Neuronal stem cell (in vitro differentiated cells): ENCODE data around the gene NAV2.
A peak's percentile ranks its signal among the peaks of the same experiment; 100 is the strongest.

ENCODE experiments used
- DNase-seq: peaks from one replicate; pipeline ENCODE4 v3.0.0-alpha.2; 2013; ENCODE audit warnings: low spot score
- H2AFZ ChIP-seq: one replicate; pipeline ENCODE4 v1.6.1; 2013; ENCODE audit warnings: mild to moderate bottlenecking, low read length, inconsistent platforms
- H2AK5ac ChIP-seq: 2 replicates; pipeline ENCODE4 v1.6.1; 2013; ENCODE audit warnings: low read depth, mild to moderate bottlenecking, inconsistent platforms, low read length, moderate library complexity, mixed read lengths
- H2BK120ac ChIP-seq: 2 replicates; pipeline ENCODE4 v1.6.1; 2013; ENCODE audit warnings: low read depth, mild to moderate bottlenecking, inconsistent platforms, low read length, moderate library complexity, mixed read lengths
- H2BK12ac ChIP-seq: one replicate; pipeline ENCODE4 v1.6.1; 2013; ENCODE audit warnings: low read length, inconsistent platforms
- H2BK15ac ChIP-seq: 2 replicates; pipeline ENCODE4 v1.6.1; 2013; ENCODE audit warnings: mild to moderate bottlenecking, low read length, inconsistent platforms, mixed read lengths
- H2BK5ac ChIP-seq: one replicate; pipeline ENCODE4 v1.6.1; 2013; ENCODE audit warnings: inconsistent platforms, mild to moderate bottlenecking, low read length, moderate library complexity
- H3K14ac ChIP-seq: one replicate; pipeline ENCODE4 v1.6.1; 2013; ENCODE audit warnings: low read length, inconsistent platforms
- H3K18ac ChIP-seq: 2 replicates; pipeline ENCODE4 v1.6.1; 2013; ENCODE audit warnings: low read length, inconsistent platforms
- H3K23ac ChIP-seq: 2 replicates; pipeline ENCODE4 v1.6.1; 2013; ENCODE audit warnings: low read depth, mild to moderate bottlenecking, mixed read lengths, low read length, inconsistent platforms; ENCODE audit not compliant: poor library complexity
- H3K27ac ChIP-seq: replicated peaks from 3 replicates; pipeline ENCODE4 v1.5.1; 2013; ENCODE audit warnings: low read length, inconsistent platforms
- H3K27me3 ChIP-seq, 3 experiments: 2 replicates each; pipeline ENCODE4 v1.6.1; 2013; ENCODE audit warnings: low read length in 3 of 3, mild to moderate bottlenecking in 2 of 3, inconsistent platforms in 1 of 3, low read depth in 1 of 3, mixed read lengths in 1 of 3, moderate library complexity in 1 of 3; ENCODE audit not compliant: control insufficient read depth in 3 of 3, insufficient read depth in 3 of 3
- H3K36me3 ChIP-seq, 2 donors: replicated peaks in 1 of 2; 2 replicates each; pipeline ENCODE4 v1.6.1; 2013; ENCODE audit warnings: low read length in 2 of 2; ENCODE audit not compliant: control insufficient read depth in 2 of 2, insufficient read depth in 2 of 2
- H3K4ac ChIP-seq: 2 replicates; pipeline ENCODE4 v1.6.1; 2013; ENCODE audit warnings: inconsistent platforms, mild to moderate bottlenecking, low read length, moderate library complexity
- H3K4me1 ChIP-seq, 2 donors: 1 replicate in 1 of 2; 2 replicates in 1 of 2; pipeline ENCODE4 v1.6.1; 2013; ENCODE audit warnings: low read length in 2 of 2, low read depth in 1 of 2; ENCODE audit not compliant: control insufficient read depth in 2 of 2, insufficient read depth in 1 of 2
- H3K4me2 ChIP-seq: one replicate; pipeline ENCODE4 v1.6.1; 2013; ENCODE audit warnings: mild to moderate bottlenecking, low read length, inconsistent platforms; ENCODE audit not compliant: insufficient read depth, poor library complexity, severe bottlenecking
- H3K4me3 ChIP-seq, 2 donors: 2 replicates each; pipeline ENCODE4 v1.5.1; 2013; ENCODE audit warnings: low read length in 2 of 2, mild to moderate bottlenecking in 2 of 2, inconsistent platforms in 1 of 2, moderate library complexity in 1 of 2
- H3K79me1 ChIP-seq: one replicate; pipeline ENCODE4 v1.6.1; 2013; ENCODE audit warnings: low read depth, mild to moderate bottlenecking, inconsistent platforms, low read length, moderate library complexity
- H3K9ac ChIP-seq: one replicate; pipeline ENCODE4 v1.6.1; 2013; ENCODE audit warnings: mild to moderate bottlenecking, low read depth, low read length, inconsistent platforms; ENCODE audit not compliant: poor library complexity
- H3K9me3 ChIP-seq, 2 donors: replicated peaks in 1 of 2; 2 replicates each; pipeline versions ENCODE3 to v1.6.1; 2013; ENCODE audit warnings: low read length in 2 of 2, mild to moderate bottlenecking in 2 of 2, inconsistent platforms in 1 of 2, low read depth in 1 of 2, mixed read lengths in 1 of 2, moderate library complexity in 1 of 2; ENCODE audit not compliant: control insufficient read depth in 2 of 2, insufficient read depth in 1 of 2
- H4K8ac ChIP-seq: one replicate; pipeline ENCODE4 v1.6.1; 2013; ENCODE audit warnings: low read depth, mild to moderate bottlenecking, inconsistent platforms, low read length, moderate library complexity
- H4K91ac ChIP-seq: one replicate; pipeline ENCODE4 v1.6.1; 2013; ENCODE audit warnings: low read length, low read depth, mild to moderate bottlenecking, inconsistent platforms; ENCODE audit not compliant: poor library complexity
- WGBS, 2 donors: extraction: QIAGEN DNeasy Blood & Tissue Kit; methylation state at CpG; one replicate each; pipeline ENCODE4 v1.1.7; 2013; ENCODE audit warnings: missing lambda C conversion rate in 2 of 2, mixed read lengths in 1 of 2; ENCODE audit not compliant: insufficient read length in 2 of 2, insufficient replicate concordance in 1 of 2; ENCODE audit errors: extremely low coverage in 2 of 2; 5-methylcytosine and 5-hydroxymethylcytosine counted together

NAV2 gene

GRCh38 chr11:19903620-19904069 is 191.0 kb downstream of the NAV2 start:
- Histone ChIP-seq H2BK120ac (no peak overlapping the region), H2AFZ (no peak overlapping the region), H2BK5ac (no peak overlapping the region), H3K18ac (no peak overlapping the region), H2AK5ac (no peak overlapping the region), H3K4me3 (no peak overlapping the region), H3K27me3 (no peaks in the 10 kb centered on the region), H3K9me3 (no peaks in the 10 kb centered on the region), H3K14ac (no peak overlapping the region), H2BK15ac (no peak overlapping the region), H3K4me2 (no peak overlapping the region), H3K4me1 (peaks cover 2 to 3% of the 10 kb centered on the region in 2 donors), H3K23ac (no peak overlapping the region), H4K91ac (no peak overlapping the region), H3K27ac (no peak overlapping the region), H3K4ac (no peak overlapping the region), H2BK12ac (no peak overlapping the region), H3K9ac (no peak overlapping the region), H4K8ac (no peak overlapping the region), H3K36me3 (no peaks in the 10 kb centered on the region), H3K79me1 (no peaks in the 10 kb centered on the region)
- peak; percentile 72 for DNase-seq
- WGBS, 2 donors: no CpG with 5 or more reads among the region's 1 CpG

- H2BK120ac ChIP-seq: no peak overlapping the region
- no peaks in the 10 kb centered on the region for H3K9me3 ChIP-seq
- H3K14ac ChIP-seq: no peak overlapping the region
- no peak overlapping the region for H2BK15ac ChIP-seq
- no peak overlapping the region for H2BK12ac ChIP-seq
- H3K4me2 ChIP-seq: no peak overlapping the region
- H3K79me1 ChIP-seq: no peaks in the 10 kb centered on the region
- no peaks in the 10 kb centered on the region for H3K27me3 ChIP-seq
- H3K4ac ChIP-seq: no peak overlapping the region
- WGBS, 2 donors: no CpG with 5 or more reads among the region's 2 CpGs
- H4K8ac ChIP-seq: no peak overlapping the region
- H3K18ac ChIP-seq: no peak overlapping the region
- no peak overlapping the region for H3K9ac ChIP-seq
- H3K27ac ChIP-seq: no peak overlapping the region
- no peak overlapping the region for H3K23ac ChIP-seq
- H3K4me1 ChIP-seq: peaks cover 2 to 3% of the 10 kb centered on the region in 2 donors
- H3K36me3 ChIP-seq: no peaks in the 10 kb centered on the region
- H2BK5ac ChIP-seq: no peak overlapping the region
- no peak overlapping the region for H3K4me3 ChIP-seq
- H2AFZ ChIP-seq: no peak overlapping the region
- H4K91ac ChIP-seq: no peak overlapping the region
- DNase-seq: peak; percentile 33
- no peak overlapping the region for H2AK5ac ChIP-seq
These were observed 192.7 kb downstream of the NAV2 start for GRCh38 chr11:19905280-19905853.

- no peak overlapping the region for H3K4me3 ChIP-seq
- no peak overlapping the region for H4K91ac ChIP-seq
- H2BK120ac ChIP-seq: no peak overlapping the region
- no peak overlapping the region for H2AFZ ChIP-seq
- no peak overlapping the region for H3K23ac ChIP-seq
- H3K79me1 ChIP-seq: no peaks in the 10 kb centered on the region
- H3K27ac ChIP-seq: no peak overlapping the region
- peaks cover 2 to 3% of the 10 kb centered on the region in 2 donors for H3K4me1 ChIP-seq
- WGBS, 2 donors: no CpG with 5 or more reads among the region's 3 CpGs
- H3K27me3 ChIP-seq: no peaks in the 10 kb centered on the region
- no peak overlapping the region for H2AK5ac ChIP-seq
- H2BK12ac ChIP-seq: no peak overlapping the region
- H3K18ac ChIP-seq: no peak overlapping the region
- H3K9ac ChIP-seq: no peak overlapping the region
- H3K4ac ChIP-seq: no peak overlapping the region
- H4K8ac ChIP-seq: no peak overlapping the region
- no peaks in the 10 kb centered on the region for H3K9me3 ChIP-seq
- H2BK15ac ChIP-seq: no peak overlapping the region
- no peak overlapping the region for H2BK5ac ChIP-seq
- no peak for DNase-seq
- no peak overlapping the region for H3K14ac ChIP-seq
- H3K36me3 ChIP-seq: no peaks in the 10 kb centered on the region
- H3K4me2 ChIP-seq: no peak overlapping the region
These were observed 193.5 kb downstream of the NAV2 start for GRCh38 chr11:19906126-19906525.

GRCh38 chr11:19907008-19907579 is 194.5 kb downstream of the NAV2 start:
- H3K36me3 ChIP-seq: no peaks in the 10 kb centered on the region
- H2AK5ac ChIP-seq: no peak overlapping the region
- H3K4ac ChIP-seq: no peak overlapping the region
- no peak overlapping the region for H2BK5ac ChIP-seq
- no peak overlapping the region for H4K91ac ChIP-seq
- H2BK15ac ChIP-seq: no peak overlapping the region
- no peak overlapping the region for H3K9ac ChIP-seq
- H3K27ac ChIP-seq: no peak overlapping the region
- no peaks in the 10 kb centered on the region for H3K79me1 ChIP-seq
- H3K14ac ChIP-seq: no peak overlapping the region
- no peak overlapping the region for H3K4me2 ChIP-seq
- H3K4me1 ChIP-seq: peaks cover 2 to 3% of the 10 kb centered on the region in 2 donors
- H2BK120ac ChIP-seq: no peak overlapping the region
- no peak overlapping the region for H2AFZ ChIP-seq
- no peak overlapping the region for H3K23ac ChIP-seq
- H3K4me3 ChIP-seq: no peak overlapping the region
- H3K27me3 ChIP-seq: no peaks in the 10 kb centered on the region
- H3K18ac ChIP-seq: no peak overlapping the region
- no peak overlapping the region for H2BK12ac ChIP-seq
- no peak overlapping the region for H4K8ac ChIP-seq
- WGBS, 2 donors: no CpG with 5 or more reads among the region's 5 CpGs
- DNase-seq: no peak
- H3K9me3 ChIP-seq: no peaks in the 10 kb centered on the region
